Transverse colon (tissue), 4 donors: Measurements from ENCODE around the gene CST5.
"Not testable (repeated sequence)": the region's sequence is repeated elsewhere in the genome, so short reads cannot be mapped to it uniquely, and the experiment has no call there.

Source experiments
- EP300 ChIP-seq: sonication (generic); formaldehyde crosslinking; IDR thresholded peaks from one replicate; pipeline ENCODE4 v1.6.1; 2017; ENCODE audit warnings: antibody characterized with exemption, low read depth
- POLR2A ChIP-seq: fragments of 450-650 bp; IDR thresholded peaks from one replicate; pipeline ENCODE4 v1.6.1; 2016; ENCODE audit warnings: antibody characterized with exemption, mild to moderate bottlenecking, moderate library complexity
- POLR2AphosphoS5 ChIP-seq, 3 donors: sonication (generic); formaldehyde crosslinking; IDR thresholded peaks; one replicate each; pipeline ENCODE4 v1.6.1; 2016; ENCODE audit warnings: antibody characterized with exemption in 3 of 3
- TF ChIP-seq, protein P1 (sequence below), 5 experiments: fragments of 200-600 bp in 3 of 5; fragments of 450-650 bp in 2 of 5; sonication (generic) in 3 of 5; IDR thresholded peaks; 1 replicate in 2 of 5; 2 replicates in 3 of 5; pipeline ENCODE4 v1.5.1; 2016 to 2017; ENCODE audit warnings: antibody characterized with exemption in 5 of 5, inconsistent platforms in 3 of 5, mild to moderate bottlenecking in 2 of 5, moderate library complexity in 1 of 5

GRCh38 chr20:23902396-23902795, 22.8 kb upstream of the CST5 start:
- TF ChIP-seq, protein P1, sequence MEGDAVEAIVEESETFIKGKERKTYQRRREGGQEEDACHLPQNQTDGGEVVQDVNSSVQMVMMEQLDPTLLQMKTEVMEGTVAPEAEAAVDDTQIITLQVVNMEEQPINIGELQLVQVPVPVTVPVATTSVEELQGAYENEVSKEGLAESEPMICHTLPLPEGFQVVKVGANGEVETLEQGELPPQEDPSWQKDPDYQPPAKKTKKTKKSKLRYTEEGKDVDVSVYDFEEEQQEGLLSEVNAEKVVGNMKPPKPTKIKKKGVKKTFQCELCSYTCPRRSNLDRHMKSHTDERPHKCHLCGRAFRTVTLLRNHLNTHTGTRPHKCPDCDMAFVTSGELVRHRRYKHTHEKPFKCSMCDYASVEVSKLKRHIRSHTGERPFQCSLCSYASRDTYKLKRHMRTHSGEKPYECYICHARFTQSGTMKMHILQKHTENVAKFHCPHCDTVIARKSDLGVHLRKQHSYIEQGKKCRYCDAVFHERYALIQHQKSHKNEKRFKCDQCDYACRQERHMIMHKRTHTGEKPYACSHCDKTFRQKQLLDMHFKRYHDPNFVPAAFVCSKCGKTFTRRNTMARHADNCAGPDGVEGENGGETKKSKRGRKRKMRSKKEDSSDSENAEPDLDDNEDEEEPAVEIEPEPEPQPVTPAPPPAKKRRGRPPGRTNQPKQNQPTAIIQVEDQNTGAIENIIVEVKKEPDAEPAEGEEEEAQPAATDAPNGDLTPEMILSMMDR (IDR thresholded peaks at IDR 0.05), result not testable (repeated sequence)
- TF ChIP-seq EP300; POLR2A; POLR2AphosphoS5 (IDR thresholded peaks at IDR 0.05): not testable (repeated sequence)
